Stimulated activated CD8-positive, alpha-beta memory T cell treated with anti-CD3 and anti-CD28 coated beads, Interleukin-12 subunit alpha, Interleukin-12 subunit beta, amount 100 ng/mL, for 1 hour (primary cell): ENCODE data around the gene RSPO4.

Source experiments
- DNase-seq: peaks from one replicate; pipeline ENCODE4 v3.0.0-alpha.2; 2020; ENCODE audit warnings: low read depth

The RSPO4 gene

GRCh38 chr20:967796-968742 lies 34.0 kb downstream of the RSPO4 start:
- no peak for DNase-seq

GRCh38 chr20:965956-966355 lies 36.2 kb downstream of the RSPO4 start:
- DNase-seq = no peak

- no peak for DNase-seq
Observed at GRCh38 chr20:963795-964194, 38.3 kb downstream of the RSPO4 start.

- DNase-seq = no peak
Observed at GRCh38 chr20:962683-963082, 39.4 kb downstream of the RSPO4 start.

- no peak for DNase-seq
Observed at GRCh38 chr20:962223-962622, 39.9 kb downstream of the RSPO4 start.

GRCh38 chr20:961768-962167 lies 40.3 kb downstream of the RSPO4 start:
- DNase-seq = no peak

GRCh38 chr20:959996-960615 lies 42.0 kb downstream of the RSPO4 start:
- no peak for DNase-seq

GRCh38 chr20:958936-959815 lies 42.9 kb downstream of the RSPO4 start:
- no peak for DNase-seq

GRCh38 chr20:957544-957943 lies 44.6 kb downstream of the RSPO4 start:
- no peak for DNase-seq

- DNase-seq = peak; percentile 60
Observed at GRCh38 chr20:956330-956951, 45.7 kb downstream of the RSPO4 start.

GRCh38 chr20:955656-956055 lies 46.5 kb downstream of the RSPO4 start:
- DNase-seq = no peak

GRCh38 chr20:955111-955510 lies 47.0 kb downstream of the RSPO4 start:
- no peak for DNase-seq

- DNase-seq = no peak
Observed at GRCh38 chr20:953742-954141, 48.4 kb downstream of the RSPO4 start.

- DNase-seq = no peak
Observed at GRCh38 chr20:952196-952795, 49.8 kb downstream of the RSPO4 start.

- DNase-seq = no peak
Observed at GRCh38 chr20:951384-952169, 50.5 kb downstream of the RSPO4 start.

GRCh38 chr20:949717-950116 lies 52.4 kb downstream of the RSPO4 start:
- DNase-seq = no peak

- DNase-seq = no peak
Observed at GRCh38 chr20:946826-947225, 55.3 kb downstream of the RSPO4 start.

- DNase-seq = no peak
Observed at GRCh38 chr20:945841-946240, 56.3 kb downstream of the RSPO4 start.

- no peak for DNase-seq
Observed at GRCh38 chr20:944774-945410, 57.2 kb downstream of the RSPO4 start.

GRCh38 chr20:944148-944547 lies 58.0 kb downstream of the RSPO4 start:
- DNase-seq = no peak
